Right lobe of liver (tissue), 6 donors: ENCODE measurements around the gene HES6. TPM values are rescaled to one million over a fixed set of nuclear protein-coding genes. Genes with fewer than 3 reads are reported as not detected.
A peak's percentile ranks its signal among the peaks of the same experiment; 100 is the strongest.

ENCODE experiments used
- ATAC-seq, 4 donors: fragments of 200-7000 bp; cut with Tn5 transposase; one replicate each; pipeline ENCODE4 v1.9.1; 2020; ENCODE audit warnings: mild to moderate bottlenecking in 4 of 4, moderate library complexity in 4 of 4
- DNase-seq, 3 donors: peaks; one replicate each; pipeline ENCODE4 v3.0.0-alpha.2; 2020
- H3K27ac ChIP-seq, 3 donors: fragments of 200-600 bp; one replicate each; pipeline ENCODE4 v1.8.0; 2022
- H3K27me3 ChIP-seq, 2 donors: fragments of 200-600 bp; one replicate each; pipeline ENCODE4 v1.8.0; 2022
- H3K36me3 ChIP-seq, 4 donors: fragments of 200-600 bp; sonication (generic) in 1 of 4; one replicate each; pipeline versions ENCODE4 v1.5.1 to v1.8.0; 2017 to 2022; ENCODE audit warnings: control low read depth in 1 of 4
- H3K4me1 ChIP-seq, 4 donors: fragments of 200-600 bp; sonication (generic) in 1 of 4; one replicate each; pipeline versions ENCODE4 v1.5.1 to v1.8.0; 2017 to 2022; ENCODE audit warnings: control low read depth in 1 of 4
- H3K4me3 ChIP-seq, 3 donors: fragments of 200-600 bp; one replicate each; pipeline ENCODE4 v1.8.0; 2022
- H3K9me3 ChIP-seq, 4 donors: fragments of 200-600 bp; sonication (generic) in 1 of 4; one replicate each; pipeline versions ENCODE4 v1.5.1 to v1.8.0; 2017 to 2022; ENCODE audit warnings: control low read depth in 1 of 4
- POLR2A ChIP-seq: fragments of 450-650 bp; IDR thresholded peaks from one replicate; pipeline ENCODE4 v1.6.1; 2017; ENCODE audit warnings: antibody characterized with exemption, mild to moderate bottlenecking
- WGBS: methylation state at CpG from one replicate; pipeline ENCODE4 v1.1.6; 2018; ENCODE audit warnings: low coverage, low lambda C conversion rate; ENCODE audit not compliant: insufficient coverage; ENCODE audit errors: missing lambda C conversion rate; 5-methylcytosine and 5-hydroxymethylcytosine counted together
- intact Hi-C, 2 donors: fragments of 100-400 bp; cut with DNase I; formaldehyde crosslinking; loops; one replicate each; pipeline versions ENCODE4 v1.11.2 to v1.14.1; 2022
- long read RNA-seq: library from polyadenylated mRNA; unstranded; transcript quantifications from one replicate; pipeline ENCODE4 v2.0.0, GENCODE V29; 2019
- total RNA-seq, 6 experiments: library from RNA; depleted of rRNA in 2 of 6; stranded (reverse); fragments of >200 nt in 2 of 6; fragmentation: NEBNext Ultra II Directional in 3 of 6; extraction: Animal tissue kit (Norgen Biotek cat#: 25700) in 3 of 6; gene quantifications; one replicate each; pipeline versions ENCODE4 v1.1.0 to v1.2.4, GENCODE V29; 2016 to 2023
- TF ChIP-seq, protein P1 (sequence below), 4 donors: fragments of 200-600 bp in 3 of 4; fragments of 450-650 bp in 1 of 4; IDR thresholded peaks; one replicate each; pipeline versions ENCODE4 v1.5.1 to v1.8.0; 2016 to 2022; ENCODE audit warnings: antibody characterized with exemption in 4 of 4, mild to moderate bottlenecking in 2 of 4
- donor health status: DM: no; HTN: yes; CAD: no.
- donor health status: DM: no; HTN: no; CAD: no.
- donor health status: DM: no; HTN: no; CAD: no.
- donor health status: DM: no; HTN: yes; CAD: no.
- donor health status: DM: no; HTN: yes; CAD: no.

Gene HES6
- 1 to 10 TPM; 1.7 to 8.3 (median 3.8) TPM for total RNA-seq
- long read RNA-seq, result 0 reads

GRCh38 chr2:238239863-238240756 is at the start of gene HES6:
Gene HES6, minus strand, starts transcription at chr2:238240038. Its CDS starts 133 bp downstream, at chr2:238239905.
- Histone ChIP-seq H3K27me3 (no peaks in the 10 kb centered on the region), H3K9me3 (no peaks in the 10 kb centered on the region), H3K4me3 (peak within 1 kb of the TSS; percentile 63 to 65 (median 64)), H3K4me1 (peaks cover 0 to 4% (median 0%) of the 10 kb centered on the region in 4 donors), H3K27ac (no peak within 1 kb of the TSS), H3K36me3 (no peaks in the 10 kb centered on the region)
- DNase-seq (peak; percentile 91 to 92 (median 91)), ATAC-seq (peak; percentile 91 to 97 (median 93))
- WGBS, result under 1% methylated on average over 26 of the region's 105 CpGs
- intact Hi-C loops, result no loop called here
- peak; percentile 98 for TF ChIP-seq POLR2A
- TF ChIP-seq, protein P1, sequence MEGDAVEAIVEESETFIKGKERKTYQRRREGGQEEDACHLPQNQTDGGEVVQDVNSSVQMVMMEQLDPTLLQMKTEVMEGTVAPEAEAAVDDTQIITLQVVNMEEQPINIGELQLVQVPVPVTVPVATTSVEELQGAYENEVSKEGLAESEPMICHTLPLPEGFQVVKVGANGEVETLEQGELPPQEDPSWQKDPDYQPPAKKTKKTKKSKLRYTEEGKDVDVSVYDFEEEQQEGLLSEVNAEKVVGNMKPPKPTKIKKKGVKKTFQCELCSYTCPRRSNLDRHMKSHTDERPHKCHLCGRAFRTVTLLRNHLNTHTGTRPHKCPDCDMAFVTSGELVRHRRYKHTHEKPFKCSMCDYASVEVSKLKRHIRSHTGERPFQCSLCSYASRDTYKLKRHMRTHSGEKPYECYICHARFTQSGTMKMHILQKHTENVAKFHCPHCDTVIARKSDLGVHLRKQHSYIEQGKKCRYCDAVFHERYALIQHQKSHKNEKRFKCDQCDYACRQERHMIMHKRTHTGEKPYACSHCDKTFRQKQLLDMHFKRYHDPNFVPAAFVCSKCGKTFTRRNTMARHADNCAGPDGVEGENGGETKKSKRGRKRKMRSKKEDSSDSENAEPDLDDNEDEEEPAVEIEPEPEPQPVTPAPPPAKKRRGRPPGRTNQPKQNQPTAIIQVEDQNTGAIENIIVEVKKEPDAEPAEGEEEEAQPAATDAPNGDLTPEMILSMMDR (IDR thresholded peaks at IDR 0.05), result peak in 3 of 4 donors; percentile 9 to 20 (median 13)

DNA sequence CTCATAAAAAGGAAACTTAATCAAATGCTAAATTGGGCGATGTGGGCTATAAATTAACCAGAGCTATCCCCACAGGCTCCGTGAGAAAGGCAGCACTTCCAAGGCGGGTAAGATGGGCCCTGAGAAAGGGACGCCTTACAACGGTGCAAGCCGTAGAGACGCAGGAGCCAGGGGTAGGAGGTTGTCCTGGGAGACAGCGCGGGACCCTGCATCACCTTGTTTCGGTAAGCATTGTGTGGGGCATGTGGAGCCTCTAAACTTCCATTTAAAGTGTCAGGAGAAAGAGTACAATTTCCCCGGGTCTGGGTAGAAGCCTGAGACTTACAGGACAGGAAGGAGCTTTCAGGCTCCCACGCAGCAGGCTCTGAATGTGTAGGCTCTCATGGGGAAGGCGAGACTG is 49.7 kb upstream of the HES6 start:
- no peaks in the 10 kb centered on the region for H3K27me3 ChIP-seq
- no peaks in the 10 kb centered on the region for H3K9me3 ChIP-seq
- DNase-seq, result peak in 1 of 3 donors; percentile 54
- intact Hi-C loops, result no loop called here
- 45% methylated on average over 4 of the region's 13 CpGs for WGBS
- TF ChIP-seq POLR2A, result no peak
- TF ChIP-seq, protein P1 (IDR thresholded peaks at IDR 0.05), result no peak
- H3K4me3 ChIP-seq, result peak overlapping the region in 1 of 3 donors; percentile 74
- peaks cover 0 to 42% (median 15%) of the 10 kb centered on the region in 4 donors for H3K4me1 ChIP-seq
- no peak for ATAC-seq
- H3K36me3 ChIP-seq, result no peaks in the 10 kb centered on the region
- no peak overlapping the region for H3K27ac ChIP-seq

- Histone ChIP-seq H3K4me1 (peaks cover 0 to 42% (median 15%) of the 10 kb centered on the region in 4 donors), H3K36me3 (no peaks in the 10 kb centered on the region), H3K27ac (peak overlapping the region; percentile 94 to 99 (median 94)), H3K9me3 (no peaks in the 10 kb centered on the region), H3K4me3 (peak overlapping the region; percentile 65 to 74 (median 72)), H3K27me3 (no peaks in the 10 kb centered on the region)
- peak; percentile 87 for TF ChIP-seq POLR2A
- TF ChIP-seq, protein P1 (IDR thresholded peaks at IDR 0.05), result peak in 2 of 4 donors; percentile 19 to 25
- intact Hi-C loops, result no loop called here
- ATAC-seq, result peak; percentile 71 to 83 (median 78)
- peak; percentile 96 to 98 (median 98) for DNase-seq
- WGBS, result 2% methylated on average over 39 of the region's 108 CpGs
Observed at GRCh38 chr2:238288650-238289573, 49.1 kb upstream of the HES6 start.
